Gastrocnemius medialis (tissue), 4 donors: ENCODE measurements around the gene MYO7A. TPM values are rescaled to one million over a fixed set of nuclear protein-coding genes. Genes with fewer than 3 reads are reported as not detected.

Experiments
- ATAC-seq, 2 donors: fragments of 150-250 bp; one replicate each; pipeline ENCODE4 v1.9.1; 2016
- DNase-seq, 2 donors: peaks; one replicate each; pipeline ENCODE4 v3.0.0-alpha.2; 2019
- H3K27ac ChIP-seq, 4 donors: fragments of 200-600 bp; sonication (generic); 1 replicate in 1 of 4; 2 replicates in 3 of 4; pipeline ENCODE4 v1.5.1; 2016 to 2018; ENCODE audit warnings: mild to moderate bottlenecking in 2 of 4, moderate library complexity in 1 of 4
- H3K27me3 ChIP-seq, 3 donors: fragments of 200-600 bp; sonication (generic) in 2 of 3; 1 replicate in 1 of 3; 2 replicates in 2 of 3; pipeline versions ENCODE4 v1.5.1 to v1.6.0; 2016 to 2019; ENCODE audit warnings: mild to moderate bottlenecking in 1 of 3, moderate library complexity in 1 of 3
- H3K36me3 ChIP-seq, 2 donors: fragments of 200-600 bp; sonication (generic) in 1 of 2; one replicate each; pipeline ENCODE4 v1.5.1; 2017 to 2018
- H3K4me1 ChIP-seq, 2 donors: fragments of 200-600 bp; sonication (generic) in 1 of 2; one replicate each; pipeline ENCODE4 v1.5.1; 2016 to 2017; ENCODE audit warnings: mild to moderate bottlenecking in 2 of 2
- H3K4me3 ChIP-seq, 4 donors: fragments of 200-600 bp; sonication (generic) in 3 of 4; 1 replicate in 1 of 4; 2 replicates in 3 of 4; pipeline ENCODE4 v1.5.1; 2016 to 2019; ENCODE audit warnings: mild to moderate bottlenecking in 2 of 4
- H3K9me3 ChIP-seq, 3 donors: fragments of 200-600 bp; sonication (generic) in 2 of 3; 1 replicate in 1 of 3; 2 replicates in 2 of 3; pipeline ENCODE4 v1.5.1; 2016 to 2019
- CTCF ChIP-seq, 5 experiments: fragments of 450-650 bp in 3 of 5; fragments of 200-600 bp in 2 of 5; sonication (generic) in 2 of 5; IDR thresholded peaks in 4 of 5; conservative IDR thresholded peaks in 1 of 5; 1 replicate in 4 of 5; 2 replicates in 1 of 5; pipeline ENCODE4 v1.5.1; 2016 to 2019; ENCODE audit warnings: antibody characterized with exemption in 5 of 5, mild to moderate bottlenecking in 3 of 5, moderate library complexity in 3 of 5
- POLR2A ChIP-seq, 2 donors: fragments of 450-650 bp; IDR thresholded peaks; one replicate each; pipeline ENCODE4 v1.6.1; 2017; ENCODE audit warnings: antibody characterized with exemption in 2 of 2, mild to moderate bottlenecking in 2 of 2, moderate library complexity in 2 of 2
- in situ Hi-C, 4 donors: fragments of 200-750 bp; cut with MboI; loops; one replicate each; pipeline versions ENCODE4 v1.15.0 to v1.8.0; 2017; ENCODE audit warnings: low sequenced_read_pairs in 4 of 4
- intact Hi-C: fragments of 100-400 bp; cut with DNase I; formaldehyde crosslinking; loops from one replicate; pipeline ENCODE4 v1.15.1; 2023; ENCODE audit warnings: low total_unique reads
- total RNA-seq, 4 donors: library from RNA; depleted of rRNA; stranded (reverse); fragments of >200 nt; gene quantifications; one replicate each; pipeline versions ENCODE4 v1.1.0 to v1.2.3, GENCODE V29; 2016

Gene MYO7A
- total RNA-seq, 4 donors from 2014 or later = 1.6 to 3.5 (median 2.1) TPM

GRCh38 chr11:77112641-77113381, 15.2 kb upstream of the MYO7A start:
- Histone ChIP-seq H3K27me3 (no peaks in the 10 kb centered on the region), H3K27ac (no peak overlapping the region), H3K9me3 (no peaks in the 10 kb centered on the region), H3K4me3 (no peak overlapping the region), H3K4me1 (no peaks in the 10 kb centered on the region), H3K36me3 (no peaks in the 10 kb centered on the region)
- in situ Hi-C loops = no loop called here
- ATAC-seq = no peak
- no peak for DNase-seq
- TF ChIP-seq POLR2A (IDR thresholded peaks at IDR 0.05) = no peak
- no peak for TF ChIP-seq CTCF (IDR thresholded peaks at IDR 0.05 in 4 of 5, conservative IDR thresholded peaks at IDR 0.05 in 1 of 5)
- intact Hi-C loops = no loop called here

- ATAC-seq = no peak
- intact Hi-C loops (no loop called here), in situ Hi-C loops (no loop called here)
- Histone ChIP-seq H3K4me1 (no peaks in the 10 kb centered on the region), H3K36me3 (no peaks in the 10 kb centered on the region), H3K4me3 (no peak overlapping the region), H3K27me3 (no peaks in the 10 kb centered on the region), H3K27ac (no peak overlapping the region), H3K9me3 (no peaks in the 10 kb centered on the region)
- DNase-seq = no peak
- TF ChIP-seq CTCF (IDR thresholded peaks at IDR 0.05 in 4 of 5, conservative IDR thresholded peaks at IDR 0.05 in 1 of 5) = peak in 2 of 5 experiments; percentile 26 to 32
- TF ChIP-seq POLR2A (IDR thresholded peaks at IDR 0.05) = no peak
Measured at GRCh38 chr11:77113382-77114088, 14.5 kb upstream of the MYO7A start.

- in situ Hi-C loops = no loop called here
Measured at GRCh38 chr11:77114089-77114463, 14.0 kb upstream of the MYO7A start.

GRCh38 chr11:77115181-77115611, 12.8 kb upstream of the MYO7A start:
- Histone ChIP-seq H3K27me3 (no peaks in the 10 kb centered on the region), H3K36me3 (no peaks in the 10 kb centered on the region), H3K4me3 (no peak overlapping the region), H3K27ac (no peak overlapping the region), H3K4me1 (peaks cover 3 to 7% of the 10 kb centered on the region in 2 donors), H3K9me3 (no peaks in the 10 kb centered on the region)
- intact Hi-C loops = no loop called here
- TF ChIP-seq CTCF (IDR thresholded peaks at IDR 0.05 in 4 of 5, conservative IDR thresholded peaks at IDR 0.05 in 1 of 5) (no peak), POLR2A (IDR thresholded peaks at IDR 0.05) (no peak)
- DNase-seq (no peak), ATAC-seq (no peak)
- in situ Hi-C loops = no loop called here

More at GRCh38 chr11:77114089-77114463, 14.0 kb upstream of the MYO7A start:
- Histone ChIP-seq H3K27ac (no peak overlapping the region), H3K36me3 (no peaks in the 10 kb centered on the region), H3K9me3 (no peaks in the 10 kb centered on the region), H3K27me3 (no peaks in the 10 kb centered on the region), H3K4me3 (no peak overlapping the region), H3K4me1 (peaks cover 0 to under 1% of the 10 kb centered on the region in 2 donors)
- ATAC-seq (no peak), DNase-seq (no peak)
- intact Hi-C loops = no loop called here
- TF ChIP-seq POLR2A (IDR thresholded peaks at IDR 0.05) = no peak
- TF ChIP-seq CTCF (IDR thresholded peaks at IDR 0.05 in 4 of 5, conservative IDR thresholded peaks at IDR 0.05 in 1 of 5) = no peak
